ENCODE results near the gene HIVEP3. TPM values are rescaled to one million over a fixed set of nuclear protein-coding genes. Genes with fewer than 3 reads are reported as not detected.

The HIVEP3 gene
- polyA plus RNA-seq, 1 of the 3 experiments (the other 2 are of a cell fraction), result 6.4 TPM

GRCh38 chr1:41823471-41823870 lies 95.3 kb downstream of the HIVEP3 start:
- Histone ChIP-seq H3K4me2 (no peak overlapping the region), H3K4me1 (ENCODE audit: control insufficient read depth in 1 of 2, insufficient read depth in 2 of 2, low read depth in 1 of 2, low read length in 1 of 2) (no peaks in the 10 kb centered on the region; a peak in 1 of 4 replicates), H4K20me1 (ENCODE audit: insufficient read depth) (no peaks in the 10 kb centered on the region), H3K79me2 (ENCODE audit: insufficient read depth) (no peaks in the 10 kb centered on the region), H3K4me3 (ENCODE audit: low read depth in 2 of 2, low read length in 1 of 2) (no peak overlapping the region), H3K9ac (no peak overlapping the region), H3K27me3 (ENCODE audit: insufficient read depth) (no peaks in the 10 kb centered on the region), H3K36me3 (replicated peaks in 1 of 2; ENCODE audit: control insufficient read depth in 1 of 2, insufficient read depth in 2 of 2, low read length in 1 of 2) (no peaks in the 10 kb centered on the region), H3K9me2 (no peaks in the 10 kb centered on the region), H3K27ac (ENCODE audit: low read depth in 2 of 2, low read length in 1 of 2) (no peak overlapping the region), H2AFZ (ENCODE audit: low read depth) (no peak overlapping the region), H3F3A (replicated peaks; ENCODE audit: insufficient read depth) (no peaks in the 10 kb centered on the region), H3K9me3 (no peaks in the 10 kb centered on the region)
- no peak for TF ChIP-seq USF2 (IDR thresholded peaks at IDR 0.05; ENCODE audit: borderline replicate concordance, low read depth, low read length)
- no peak for TF ChIP-seq NRF1 (IDR thresholded peaks at IDR 0.05; ENCODE audit: low read depth, low read length)
- no peak for TF ChIP-seq ELF1 (IDR thresholded peaks at IDR 0.05)
- no peak for TF ChIP-seq TCF12 (IDR thresholded peaks at IDR 0.05)
- TF ChIP-seq FOXJ3 (CRISPR knock-in tag; IDR thresholded peaks at IDR 0.05), result no peak
- no peak for TF ChIP-seq MAX (IDR thresholded peaks at IDR 0.05; ENCODE audit: low read depth)
- TF ChIP-seq IRF3 (IDR thresholded peaks at IDR 0.05; ENCODE audit: low read depth, low read length), result no peak
- TF ChIP-seq EZH2phosphoT487 (IDR thresholded peaks at IDR 0.05; ENCODE audit: borderline replicate concordance, low read depth), result no peak
- TF ChIP-seq USF1 (IDR thresholded peaks at IDR 0.05; ENCODE audit: borderline replicate concordance, low read depth), result no peak
- TF ChIP-seq POLR2AphosphoS5 (IDR thresholded peaks at IDR 0.05; ENCODE audit: low read depth, low read length), result no peak
- TF ChIP-seq PBX3 (IDR thresholded peaks at IDR 0.05), result no peak
- TF ChIP-seq GATA2 (CRISPR knock-in tag; IDR thresholded peaks at IDR 0.05), result no peak
- ChIA-PET CTCF (no interaction called here), POLR2A (no interaction called here)
- DNase-seq, result no peak
- 81% methylated on average over 4 of the region's 4 CpGs for WGBS (ENCODE audit: low lambda C conversion rate)

- Histone ChIP-seq H4K20me1 (ENCODE audit: insufficient read depth) (no peaks in the 10 kb centered on the region), H3F3A (replicated peaks; ENCODE audit: insufficient read depth) (no peaks in the 10 kb centered on the region), H3K4me3 (ENCODE audit: low read depth in 2 of 2, low read length in 1 of 2) (no peak overlapping the region), H3K27ac (ENCODE audit: low read depth in 2 of 2, low read length in 1 of 2) (no peak overlapping the region), H3K4me1 (ENCODE audit: control insufficient read depth in 1 of 2, insufficient read depth in 2 of 2, low read depth in 1 of 2, low read length in 1 of 2) (no peaks in the 10 kb centered on the region), H3K36me3 (replicated peaks in 1 of 2; ENCODE audit: control insufficient read depth in 1 of 2, insufficient read depth in 2 of 2, low read length in 1 of 2) (no peaks in the 10 kb centered on the region), H3K27me3 (ENCODE audit: insufficient read depth) (no peaks in the 10 kb centered on the region), H3K9me3 (no peaks in the 10 kb centered on the region), H3K9me2 (no peaks in the 10 kb centered on the region), H3K4me2 (no peak overlapping the region), H3K79me2 (ENCODE audit: insufficient read depth) (no peaks in the 10 kb centered on the region), H3K9ac (no peak overlapping the region), H2AFZ (ENCODE audit: low read depth) (no peak overlapping the region)
- TF ChIP-seq MAX (IDR thresholded peaks at IDR 0.05; ENCODE audit: low read depth) (no peak), NFIC (IDR thresholded peaks at IDR 0.05; ENCODE audit: borderline replicate concordance) (no peak), IRF3 (IDR thresholded peaks at IDR 0.05; ENCODE audit: low read depth, low read length) (no peak)
- ChIA-PET POLR2A (no interaction called here), CTCF (interaction anchor here (2.8 kb wide), 1 partner anchor 249 kb away, joined by 6 read pairs; no protein-coding TSS in a partner anchor)
- DNase-seq, result no peak
- WGBS (ENCODE audit: low lambda C conversion rate), result 93% methylated on average over 2 of the region's 3 CpGs
Observed at GRCh38 chr1:41822866-41823265, 95.9 kb downstream of the HIVEP3 start.
